HepG2 (cell line): ENCODE results near the gene KCNB1. TPM values are rescaled to one million over a fixed set of nuclear protein-coding genes. Genes with fewer than 3 reads are reported as not detected.

Source experiments
- ELF4 ChIP-seq: sonication (generic); formaldehyde crosslinking; IDR thresholded peaks from 2 replicates; pipeline ENCODE4 v1.5.0; 2020; ENCODE audit warnings: missing genetic modification reagents, mild to moderate bottlenecking, moderate library complexity, borderline replicate concordance
- HNRNPK ChIP-seq: fragments of 200-400 bp; formaldehyde crosslinking; IDR thresholded peaks from 2 replicates; pipeline ENCODE4 v1.6.1; 2018; ENCODE audit warnings: low read length, low read depth, moderate library complexity, mild to moderate bottlenecking; ENCODE audit not compliant: poor library complexity, severe bottlenecking
- KDM1A ChIP-seq: IDR thresholded peaks from 2 replicates; pipeline ENCODE4 v1.6.1; 2016; ENCODE audit warnings: missing compliant biosample characterization
- KLF9 ChIP-seq: IDR thresholded peaks from 2 replicates; pipeline ENCODE4 v1.6.1; 2016; ENCODE audit warnings: low read depth
- MED8 ChIP-seq: sonication (generic); formaldehyde crosslinking; IDR thresholded peaks from 2 replicates; pipeline ENCODE4 v1.8.1; 2023; ENCODE audit warnings: mild to moderate bottlenecking, missing genetic modification reagents; ENCODE audit not compliant: insufficient replicate concordance
- MEF2D ChIP-seq: sonication (generic); formaldehyde crosslinking; IDR thresholded peaks from 2 replicates; pipeline ENCODE4 v1.5.1; 2020; ENCODE audit warnings: mild to moderate bottlenecking, missing genetic modification reagents
- NR1H2 ChIP-seq: sonication (generic); formaldehyde crosslinking; IDR thresholded peaks from 2 replicates; pipeline ENCODE4 v1.8.1; 2022; ENCODE audit warnings: low read depth, missing genetic modification reagents, borderline replicate concordance
- REXO4 ChIP-seq: sonication (generic); formaldehyde crosslinking; IDR thresholded peaks from 2 replicates; pipeline ENCODE4 v1.8.0; 2022; ENCODE audit warnings: missing genetic modification reagents, mild to moderate bottlenecking, borderline replicate concordance
- SATB2 ChIP-seq: sonication (generic); formaldehyde crosslinking; IDR thresholded peaks from 2 replicates; pipeline ENCODE4 v1.5.0; 2020; ENCODE audit warnings: missing genetic modification reagents
- SIX1 ChIP-seq: sonication (generic); formaldehyde crosslinking; IDR thresholded peaks from 2 replicates; pipeline ENCODE4 v1.4.0; 2020; ENCODE audit warnings: missing genetic modification reagents, borderline replicate concordance
- ZBTB38 ChIP-seq: sonication (generic); formaldehyde crosslinking; IDR thresholded peaks from 2 replicates; pipeline ENCODE4 v1.5.1; 2020; ENCODE audit warnings: mild to moderate bottlenecking, missing genetic modification reagents
- ZFX ChIP-seq: sonication (generic); formaldehyde crosslinking; IDR thresholded peaks from 2 replicates; pipeline ENCODE4 v1.4.0; 2020; ENCODE audit warnings: mild to moderate bottlenecking, low read depth, missing genetic modification reagents, moderate library complexity
- ZNF343 ChIP-seq: sonication (generic); formaldehyde crosslinking; IDR thresholded peaks from 2 replicates; pipeline ENCODE4 v1.4.0; 2020; ENCODE audit warnings: mild to moderate bottlenecking, missing genetic modification reagents
- ZNF746 ChIP-seq: sonication (generic); formaldehyde crosslinking; IDR thresholded peaks from 2 replicates; pipeline ENCODE4 v1.8.0; 2022; ENCODE audit warnings: mild to moderate bottlenecking, missing genetic modification reagents
- ZNF781 ChIP-seq: sonication (generic); formaldehyde crosslinking; IDR thresholded peaks from 2 replicates; pipeline ENCODE4 v1.5.1; 2020; ENCODE audit warnings: borderline replicate concordance, mild to moderate bottlenecking, missing genetic modification reagents; ENCODE audit errors: not compliant biosample characterization
- ZNF790 ChIP-seq: sonication (generic); formaldehyde crosslinking; IDR thresholded peaks from 2 replicates; pipeline ENCODE4 v1.8.0; 2022; ENCODE audit warnings: missing genetic modification reagents, mild to moderate bottlenecking, borderline replicate concordance
- ZNF792 ChIP-seq: IDR thresholded peaks from 2 replicates; pipeline ENCODE4 v1.6.1; 2016
- polyA plus RNA-seq, 8 experiments: library from polyadenylated mRNA; depleted of rRNA in 3 of 8; stranded (reverse) in 7 of 8; unstranded in 1 of 8; fragments of >200 nt; fragmentation: Illumina TruSeq in 4 of 8; extraction: Trizol in 4 of 8; gene quantifications; 2 replicates each; pipeline versions ENCODE4 v1.2.1 to v1.2.3, GENCODE V29; 2011 to 2016; ENCODE audit warnings: low read depth in 4 of 8, missing spikeins in 1 of 8, mixed read lengths in 1 of 8; ENCODE audit not compliant: insufficient read depth in 1 of 8
- total RNA-seq, 5 experiments: library from RNA; depleted of rRNA; stranded (reverse); fragments of >200 nt; fragmentation: Illumina TruSeq; extraction: Trizol; gene quantifications; 2 replicates each; pipeline ENCODE4 v1.2.3, GENCODE V29; 2016; ENCODE audit warnings: low read depth in 1 of 5
- TF ChIP-seq, protein P1 (sequence below): sonication (generic); formaldehyde crosslinking; IDR thresholded peaks from 2 replicates; pipeline ENCODE4 v1.4.0; 2020; ENCODE audit warnings: missing genetic modification reagents
- TF ChIP-seq, protein P2 (sequence below): IDR thresholded peaks from 2 replicates; pipeline ENCODE4 v1.6.1; 2018; ENCODE audit warnings: missing genetic modification reagents, mild to moderate bottlenecking, missing compliant biosample characterization
- TF ChIP-seq, protein P3 (sequence below): sonication (generic); formaldehyde crosslinking; IDR thresholded peaks from 2 replicates; pipeline ENCODE4 v1.5.0; 2020; ENCODE audit warnings: mild to moderate bottlenecking, missing genetic modification reagents
- TF ChIP-seq, protein P4 (sequence below): sonication (generic); formaldehyde crosslinking; conservative IDR thresholded peaks from 2 replicates; pipeline ENCODE4 v1.4.0; 2020; ENCODE audit warnings: missing genetic modification reagents

Gene KCNB1
- total and polyA plus RNA-seq, 2 of the 13 experiments (the other 11 are each of a cell fraction or from before 2014, with no cell fraction given): 0.02 TPM; not detected in 1

DNA sequence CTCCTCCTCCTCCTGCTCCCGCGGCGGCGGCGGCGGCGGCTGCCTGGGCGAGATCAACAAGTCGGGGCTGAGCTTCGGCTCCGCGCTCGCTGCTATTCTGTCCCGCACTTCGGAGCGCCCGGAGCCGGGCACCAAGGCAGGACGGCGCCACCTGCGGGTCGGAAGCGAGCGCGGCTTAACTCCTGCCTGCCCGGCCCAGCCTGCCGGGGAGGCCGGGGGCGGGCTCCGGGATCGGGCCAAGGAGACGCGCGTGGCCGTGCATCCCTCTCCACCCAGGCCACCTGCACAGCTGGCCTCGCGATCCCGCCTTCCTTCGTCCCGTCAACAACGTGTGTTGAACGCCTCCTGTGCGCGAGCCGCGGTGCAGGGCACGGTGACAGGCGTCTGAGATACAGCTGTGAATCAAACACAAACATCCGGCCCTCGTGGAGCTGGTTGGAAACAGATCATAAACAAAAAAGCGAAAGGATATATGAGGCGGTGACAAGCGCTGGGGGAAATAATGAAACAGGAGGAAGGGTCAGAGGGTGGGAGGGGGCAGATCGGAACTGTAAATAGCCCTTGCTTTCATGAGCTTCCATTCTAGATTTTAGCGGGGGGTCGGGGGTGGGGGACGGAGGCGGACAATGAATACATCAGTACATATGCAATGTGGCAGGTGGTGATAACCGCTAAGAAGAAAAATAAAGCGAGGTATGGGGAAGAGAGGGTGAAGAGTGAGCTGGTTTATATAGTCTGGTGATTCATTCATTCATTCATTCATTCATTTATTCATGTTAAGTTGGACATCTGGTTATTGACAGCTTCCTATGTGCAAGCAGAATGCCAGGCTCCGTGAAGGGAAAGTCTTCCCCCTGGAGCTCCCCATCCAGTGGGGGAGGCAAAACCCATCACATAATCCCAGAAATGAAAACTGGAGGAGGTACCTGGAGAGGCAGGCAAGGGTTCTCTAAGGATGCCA, 2.0 kb upstream of the KCNB1 start (continued):
- no peak for TF ChIP-seq ZNF781 (CRISPR knock-in tag)
- TF ChIP-seq ZBTB38 (CRISPR knock-in tag): peak; percentile 76
- TF ChIP-seq REXO4 (CRISPR knock-in tag): no peak
- no peak for TF ChIP-seq ELF4 (CRISPR knock-in tag)
- TF ChIP-seq, protein P1, sequence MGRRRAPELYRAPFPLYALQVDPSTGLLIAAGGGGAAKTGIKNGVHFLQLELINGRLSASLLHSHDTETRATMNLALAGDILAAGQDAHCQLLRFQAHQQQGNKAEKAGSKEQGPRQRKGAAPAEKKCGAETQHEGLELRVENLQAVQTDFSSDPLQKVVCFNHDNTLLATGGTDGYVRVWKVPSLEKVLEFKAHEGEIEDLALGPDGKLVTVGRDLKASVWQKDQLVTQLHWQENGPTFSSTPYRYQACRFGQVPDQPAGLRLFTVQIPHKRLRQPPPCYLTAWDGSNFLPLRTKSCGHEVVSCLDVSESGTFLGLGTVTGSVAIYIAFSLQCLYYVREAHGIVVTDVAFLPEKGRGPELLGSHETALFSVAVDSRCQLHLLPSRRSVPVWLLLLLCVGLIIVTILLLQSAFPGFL: no peak
- no peak for TF ChIP-seq HNRNPK
- TF ChIP-seq ZNF792 (CRISPR knock-in tag): peak; percentile 56; the same call in 1 of the 2 replicates
- no peak for TF ChIP-seq MEF2D (CRISPR knock-in tag)
- TF ChIP-seq KDM1A (CRISPR knock-in tag): no peak
- TF ChIP-seq, protein P2, sequence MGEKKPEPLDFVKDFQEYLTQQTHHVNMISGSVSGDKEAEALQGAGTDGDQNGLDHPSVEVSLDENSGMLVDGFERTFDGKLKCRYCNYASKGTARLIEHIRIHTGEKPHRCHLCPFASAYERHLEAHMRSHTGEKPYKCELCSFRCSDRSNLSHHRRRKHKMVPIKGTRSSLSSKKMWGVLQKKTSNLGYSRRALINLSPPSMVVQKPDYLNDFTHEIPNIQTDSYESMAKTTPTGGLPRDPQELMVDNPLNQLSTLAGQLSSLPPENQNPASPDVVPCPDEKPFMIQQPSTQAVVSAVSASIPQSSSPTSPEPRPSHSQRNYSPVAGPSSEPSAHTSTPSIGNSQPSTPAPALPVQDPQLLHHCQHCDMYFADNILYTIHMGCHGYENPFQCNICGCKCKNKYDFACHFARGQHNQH (CRISPR knock-in tag): peak; percentile 61; the same call in 1 of the 2 replicates
- TF ChIP-seq SATB2 (CRISPR knock-in tag): no peak
- no peak for TF ChIP-seq SIX1 (CRISPR knock-in tag)
- TF ChIP-seq ZNF746 (CRISPR knock-in tag): no peak; the same call in 1 of the 2 replicates
- TF ChIP-seq ZFX (CRISPR knock-in tag): peak; percentile 65
- no peak for TF ChIP-seq KLF9 (CRISPR knock-in tag)
- TF ChIP-seq ZNF343 (CRISPR knock-in tag): 0 out of 2 replicates have a peak, but pooled peaks have one; percentile 29
- TF ChIP-seq, protein P3, sequence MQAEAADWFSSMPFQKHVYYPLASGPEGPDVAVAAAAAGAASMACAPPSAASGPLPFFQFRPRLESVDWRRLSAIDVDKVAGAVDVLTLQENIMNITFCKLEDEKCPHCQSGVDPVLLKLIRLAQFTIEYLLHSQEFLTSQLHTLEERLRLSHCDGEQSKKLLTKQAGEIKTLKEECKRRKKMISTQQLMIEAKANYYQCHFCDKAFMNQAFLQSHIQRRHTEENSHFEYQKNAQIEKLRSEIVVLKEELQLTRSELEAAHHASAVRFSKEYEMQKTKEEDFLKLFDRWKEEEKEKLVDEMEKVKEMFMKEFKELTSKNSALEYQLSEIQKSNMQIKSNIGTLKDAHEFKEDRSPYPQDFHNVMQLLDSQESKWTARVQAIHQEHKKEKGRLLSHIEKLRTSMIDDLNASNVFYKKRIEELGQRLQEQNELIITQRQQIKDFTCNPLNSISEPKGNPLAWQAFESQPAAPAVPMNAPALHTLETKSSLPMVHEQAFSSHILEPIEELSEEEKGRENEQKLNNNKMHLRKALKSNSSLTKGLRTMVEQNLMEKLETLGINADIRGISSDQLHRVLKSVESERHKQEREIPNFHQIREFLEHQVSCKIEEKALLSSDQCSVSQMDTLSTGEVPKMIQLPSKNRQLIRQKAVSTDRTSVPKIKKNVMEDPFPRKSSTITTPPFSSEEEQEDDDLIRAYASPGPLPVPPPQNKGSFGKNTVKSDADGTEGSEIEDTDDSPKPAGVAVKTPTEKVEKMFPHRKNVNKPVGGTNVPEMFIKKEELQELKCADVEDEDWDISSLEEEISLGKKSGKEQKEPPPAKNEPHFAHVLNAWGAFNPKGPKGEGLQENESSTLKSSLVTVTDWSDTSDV (CRISPR knock-in tag): no peak
- TF ChIP-seq MED8 (CRISPR knock-in tag): no peak
- no peak for TF ChIP-seq NR1H2 (CRISPR knock-in tag)
- TF ChIP-seq, protein P4, sequence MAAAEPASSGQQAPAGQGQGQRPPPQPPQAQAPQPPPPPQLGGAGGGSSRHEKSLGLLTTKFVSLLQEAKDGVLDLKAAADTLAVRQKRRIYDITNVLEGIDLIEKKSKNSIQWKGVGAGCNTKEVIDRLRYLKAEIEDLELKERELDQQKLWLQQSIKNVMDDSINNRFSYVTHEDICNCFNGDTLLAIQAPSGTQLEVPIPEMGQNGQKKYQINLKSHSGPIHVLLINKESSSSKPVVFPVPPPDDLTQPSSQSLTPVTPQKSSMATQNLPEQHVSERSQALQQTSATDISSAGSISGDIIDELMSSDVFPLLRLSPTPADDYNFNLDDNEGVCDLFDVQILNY (CRISPR knock-in tag): peak; percentile 59; the same call in 1 of the 2 replicates
- TF ChIP-seq ZNF790: no peak
